Pancreas (tissue), 10 donors: ENCODE data around the gene THYN1. TPM values are rescaled to one million over a fixed set of nuclear protein-coding genes. Genes with fewer than 3 reads are reported as not detected.

Source experiments
- ATAC-seq, 4 donors: fragments of 200-7000 bp; cut with Tn5 transposase; one replicate each; pipeline versions ENCODE4 v1.8.0 to v1.9.1; 2020; ENCODE audit warnings: mild to moderate bottlenecking in 4 of 4, moderate library complexity in 4 of 4
- DNase-seq, 6 donors: peaks; one replicate each; pipeline ENCODE4 v3.0.0-alpha.2; 2020
- FAIRE-seq: peaks from 2 replicates; lab custom pipeline; 2012; peaks lifted over from hg19 to GRCh38; lab: Jason Lieb, UNC
- H3K27ac ChIP-seq, 4 donors: fragments of 200-600 bp; sonication (generic); 1 replicate in 3 of 4; 2 replicates in 1 of 4; pipeline versions ENCODE4 v1.5.0 to v1.8.0; 2020
- H3K27me3 ChIP-seq, 4 donors: fragments of 200-600 bp; one replicate each; pipeline ENCODE4 v1.8.0; 2021
- H3K36me3 ChIP-seq, 3 donors: fragments of 200-600 bp; sonication (generic) in 1 of 3; one replicate each; pipeline versions ENCODE4 v1.5.0 to v1.8.0; 2020 to 2021
- H3K4me1 ChIP-seq, 3 donors: fragments of 200-600 bp; one replicate each; pipeline ENCODE4 v1.8.0; 2021
- H3K4me3 ChIP-seq, 4 donors: fragments of 200-600 bp; sonication (generic) in 2 of 4; one replicate each; pipeline versions ENCODE4 v1.5.0 to v1.8.0; 2020 to 2021
- H3K9me3 ChIP-seq, 4 donors: fragments of 200-600 bp; one replicate each; pipeline ENCODE4 v1.8.0; 2021
- CTCF ChIP-seq, 4 donors: fragments of 200-600 bp; sonication (generic) in 3 of 4; IDR thresholded peaks; one replicate each; pipeline versions ENCODE4 v1.5.0 to v1.8.0; 2021; ENCODE audit warnings: antibody characterized with exemption in 4 of 4
- WGBS, 2 donors: extraction: QIAGEN DNeasy Blood & Tissue Kit; methylation state at CpG; one replicate each; pipeline ENCODE4 v1.1.7; 2013; 5-methylcytosine and 5-hydroxymethylcytosine counted together
- intact Hi-C, 3 donors: fragments of 100-400 bp; cut with DNase I; formaldehyde crosslinking; loops; one replicate each; pipeline versions ENCODE4 v1.11.1 to v1.14.2; 2022
- polyA plus RNA-seq, 2 donors: library from polyadenylated mRNA; stranded (reverse); fragments of 200-250 nt; gene quantifications; one replicate each; pipeline ENCODE4 v1.2.3, GENCODE V29; 2013
- total RNA-seq, 6 donors: library from RNA; stranded (reverse); fragmentation: NEBNext Ultra II Directional in 4 of 6; extraction: Animal tissue kit (Norgen Biotek cat#: 25700) in 4 of 6; gene quantifications; one replicate each; pipeline versions ENCODE4 v1.2.1 to v1.2.4, GENCODE V29; 2021 to 2023
- donor health status: healthy with polysubstance abuse.
- donor health status: DM: no; HTN: no; CAD: no; lungs with moderate emphysema.
- donor health status: DM: no; HTN: no; CAD: no.
- donor health status: control.
- donor health status: control.
- donor health status: Bipolar disorder and iron deficiency.
- donor health status: DM: yes; HTN: yes; CAD: no.
- donor health status: DM: no; HTN: no; CAD: no.
- donor health status: DM: no; HTN: no; CAD: no.
- donor health status: DM: yes; HTN: yes; CAD: no.

The THYN1 gene
- total and polyA plus RNA-seq, 8 donors: 10.3 to 50.0 (median 17.5) TPM

GRCh38 chr11:134226806-134227325 lies 26.3 kb downstream of the THYN1 start:
- WGBS, 2 donors: 80 to 83% methylated on average over 5 of the region's 5 CpGs
- Histone ChIP-seq H3K27me3 (no peaks in the 10 kb centered on the region), H3K27ac (no peak overlapping the region), H3K36me3 (no peaks in the 10 kb centered on the region), H3K4me1 (peaks cover 0 to 30% (median 9%) of the 10 kb centered on the region in 3 donors), H3K9me3 (no peaks in the 10 kb centered on the region), H3K4me3 (peak overlapping the region in 1 of 4 donors; percentile 76)
- intact Hi-C loops: no loop called here
- ATAC-seq (no peak), FAIRE-seq (no peak), DNase-seq (no peak)
- no peak for TF ChIP-seq CTCF (IDR thresholded peaks at IDR 0.05)

- peak; percentile 28 to 82 (median 49) for DNase-seq
Measured at GRCh38 chr11:134224710-134225664, 28.2 kb downstream of the THYN1 start.

GRCh38 chr11:134223836-134224709 lies 29.1 kb downstream of the THYN1 start, which contains the start of the genes NCAPD3 and VPS26B:
Gene NCAPD3 (minus strand): TSS chr11:134223967. CDS start chr11:134223926, 41 bp downstream.
Gene VPS26B (plus strand): TSS chr11:134224671. CDS start chr11:134225123, 452 bp downstream.
- Histone ChIP-seq H3K27me3 (no peaks in the 10 kb centered on the region), H3K4me1 (peaks cover 0 to 30% (median 9%) of the 10 kb centered on the region in 3 donors), H3K36me3 (no peaks in the 10 kb centered on the region), H3K4me3 (peak within 1 kb of the TSS; percentile 65 to 76 (median 72)), H3K9me3 (no peaks in the 10 kb centered on the region), H3K27ac (peak within 1 kb of the TSS; percentile 89 to 97 (median 94))
- ATAC-seq (peak; percentile 92 to 97 (median 94)), FAIRE-seq (peak; percentile 29), DNase-seq (peak; percentile 95 to 98 (median 96))
- intact Hi-C loops: no loop called here
- TF ChIP-seq CTCF (IDR thresholded peaks at IDR 0.05): no peak
- 0 to 1% methylated on average over 50 to 89 of the region's 89 CpGs for WGBS, 2 donors

More at GRCh38 chr11:134224710-134225664, 28.2 kb downstream of the THYN1 start:
- no peaks in the 10 kb centered on the region for H3K27me3 ChIP-seq
- peak overlapping the region; percentile 89 to 97 (median 94) for H3K27ac ChIP-seq
- H3K9me3 ChIP-seq: no peaks in the 10 kb centered on the region
- H3K4me3 ChIP-seq: peak overlapping the region; percentile 65 to 76 (median 72)
- ATAC-seq (peak; percentile 20 to 51 (median 32)), FAIRE-seq (no peak)
- no peak for TF ChIP-seq CTCF (IDR thresholded peaks at IDR 0.05)
- WGBS, 2 donors: 0% methylated on average over 71 to 93 of the region's 93 CpGs
- no peaks in the 10 kb centered on the region for H3K36me3 ChIP-seq
- intact Hi-C loops: no loop called here
- peaks cover 0 to 30% (median 9%) of the 10 kb centered on the region in 3 donors for H3K4me1 ChIP-seq

- no peak for TF ChIP-seq CTCF (IDR thresholded peaks at IDR 0.05)
- FAIRE-seq (no peak), DNase-seq (no peak), ATAC-seq (no peak)
- Histone ChIP-seq H3K36me3 (no peaks in the 10 kb centered on the region), H3K9me3 (no peaks in the 10 kb centered on the region), H3K27me3 (no peaks in the 10 kb centered on the region), H3K4me1 (peaks cover 0 to 30% (median 9%) of the 10 kb centered on the region in 3 donors), H3K27ac (no peak overlapping the region), H3K4me3 (peak overlapping the region; percentile 65 to 76 (median 72))
- intact Hi-C loops: no loop called here
- 13 to 16% methylated on average over 5 of the region's 5 CpGs for WGBS, 2 donors
Measured at GRCh38 chr11:134223121-134223520, 30.0 kb downstream of the THYN1 start.
